Stimulated activated CD4-positive, alpha-beta T cell treated with anti-CD3 and anti-CD28 coated beads, Interleukin-4, amount 100 ng/mL, for 1 hour (primary cell): Measurements from ENCODE around the gene HILPDA.

Experiments used
- DNase-seq: peaks from one replicate; pipeline ENCODE4 v3.0.0-alpha.2; 2020

Gene HILPDA

GRCh38 chr7:128455543-128456254 lies at the start of gene HILPDA:
TSS of gene HILPDA (plus strand) at chr7:128455878. CDS start at chr7:128457269, 1,391 bp downstream.
- peak; percentile 95 for DNase-seq

DNA sequence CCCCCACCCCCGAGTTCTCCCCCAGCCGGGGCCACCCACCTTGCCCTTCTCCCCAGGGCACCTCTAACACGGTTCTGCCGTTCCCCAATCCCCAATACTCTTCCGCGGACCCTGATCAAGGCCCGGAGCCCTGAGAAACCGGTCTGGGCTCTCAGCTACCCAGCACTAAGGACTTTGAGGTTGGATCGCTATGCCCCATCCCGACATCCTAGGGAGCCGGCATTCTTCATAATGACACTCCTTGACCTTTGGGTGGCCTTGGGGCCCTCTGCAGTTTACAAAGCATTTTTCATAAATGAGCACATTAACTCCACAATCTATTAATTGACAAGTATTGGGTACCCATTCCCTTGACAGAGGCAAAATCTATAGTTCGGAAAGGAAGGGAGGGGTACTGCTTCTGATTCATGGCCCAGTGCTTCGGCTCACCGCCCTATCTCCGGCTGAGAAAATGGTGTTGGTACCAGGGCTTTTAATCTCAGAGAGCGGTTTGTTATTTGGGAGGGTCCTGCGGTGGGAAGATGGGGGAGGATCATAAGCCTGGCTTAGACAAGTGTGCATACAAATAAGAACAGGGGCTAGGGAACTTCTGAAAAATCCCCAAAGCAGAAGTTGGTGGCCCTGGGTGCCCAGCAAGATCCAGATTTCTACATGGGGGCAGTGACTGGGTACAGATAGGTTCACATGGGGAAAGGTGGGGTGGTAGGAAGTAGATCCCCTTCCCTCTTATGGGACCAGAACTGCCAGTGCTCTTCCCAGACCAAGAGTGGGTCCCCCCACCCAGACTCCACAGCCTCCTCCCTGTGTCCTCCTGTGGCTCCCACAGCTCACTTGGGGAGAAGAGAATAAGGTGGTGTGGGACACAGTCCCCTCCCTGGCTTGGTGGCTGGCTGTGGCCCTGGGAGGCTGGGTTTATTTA lies 49.1 kb upstream of the HILPDA start:
- DNase-seq: no peak

- no peak for DNase-seq
These were observed 48.5 kb upstream of the HILPDA start for GRCh38 chr7:128407233-128407589.

- no peak for DNase-seq
These were observed 47.6 kb upstream of the HILPDA start for GRCh38 chr7:128407751-128408708.

GRCh38 chr7:128408709-128409595 lies 46.7 kb upstream of the HILPDA start:
- DNase-seq: no peak

DNA sequence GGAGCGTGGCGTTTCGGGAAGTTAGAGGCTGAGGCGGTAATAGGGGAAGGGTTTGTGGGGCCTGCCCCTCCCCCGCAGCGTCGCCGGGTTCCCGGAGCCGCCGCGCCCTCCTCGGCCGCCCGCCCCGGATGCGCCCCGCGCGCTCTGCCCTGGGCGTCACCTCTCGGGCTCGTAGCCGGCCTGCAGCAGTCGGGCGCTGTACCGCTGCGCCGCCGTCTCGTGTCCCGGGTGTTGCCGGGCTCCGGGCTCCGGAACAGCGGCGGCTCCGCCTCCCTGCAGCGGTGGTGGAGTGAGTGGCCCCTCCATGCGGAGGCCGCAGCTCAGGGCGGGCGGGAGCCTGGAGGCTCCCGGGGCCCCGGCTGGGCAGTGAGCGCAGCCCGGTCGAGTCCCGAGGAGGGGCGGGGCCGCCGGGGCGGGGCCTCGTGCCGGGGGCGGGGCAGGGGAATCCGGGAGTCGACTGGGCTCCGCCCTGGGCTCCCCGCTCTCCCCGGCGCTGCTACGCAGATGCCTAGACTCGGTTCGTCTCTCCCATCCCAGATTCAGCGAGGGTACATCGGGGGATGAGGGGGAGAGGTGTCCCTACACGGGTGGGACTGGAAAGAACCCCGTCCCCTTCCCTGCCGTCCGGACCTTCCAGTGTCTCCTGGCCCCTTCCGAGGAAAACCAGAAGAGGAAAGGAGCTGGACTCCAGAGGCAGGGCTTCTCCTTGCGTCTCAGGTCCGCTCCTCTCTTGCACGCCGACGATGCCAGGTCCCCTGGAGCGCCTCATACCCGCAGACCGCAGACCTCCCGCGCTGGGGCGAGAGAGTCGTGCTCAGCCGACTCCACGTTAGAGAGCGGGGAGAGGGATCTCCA lies 45.9 kb upstream of the HILPDA start, which contains the start of gene IMPDH1:
Gene IMPDH1 (minus strand): TSS at position 387 of the 855 bp plus-strand sequence. CDS start 81 bp downstream, at position 306.
- DNase-seq: peak; percentile 87

GRCh38 chr7:128410451-128410753 lies 45.3 kb upstream of the HILPDA start:
- no peak for DNase-seq

DNA sequence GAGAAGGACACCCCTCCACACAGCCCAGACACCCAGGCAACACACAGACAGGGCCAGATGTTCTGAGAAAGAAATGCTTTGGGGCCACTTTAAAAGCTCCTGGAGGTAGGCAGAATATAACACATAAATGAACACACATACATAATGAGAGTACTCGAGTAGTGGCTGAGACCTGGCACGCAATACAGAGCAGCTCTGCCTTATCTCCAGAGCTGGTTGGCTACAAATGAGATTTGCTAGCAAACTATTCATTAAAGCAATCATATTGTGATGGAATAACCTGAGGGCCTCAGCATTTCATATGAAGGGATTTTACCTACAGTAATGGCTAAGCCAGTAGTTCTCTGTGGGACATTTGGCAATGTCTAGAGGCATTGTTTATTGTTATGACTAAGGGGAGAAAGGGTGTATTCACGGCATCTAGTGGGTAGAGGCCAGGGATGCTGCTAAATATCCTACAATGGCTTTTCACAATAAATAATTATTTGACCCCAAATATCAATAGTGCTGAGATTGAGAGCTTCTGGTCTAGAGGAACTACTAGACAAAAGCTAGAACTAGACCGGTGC lies 40.4 kb upstream of the HILPDA start:
- DNase-seq: no peak

- no peak for DNase-seq
These were observed 38.6 kb upstream of the HILPDA start for GRCh38 chr7:128417071-128417470.

DNA sequence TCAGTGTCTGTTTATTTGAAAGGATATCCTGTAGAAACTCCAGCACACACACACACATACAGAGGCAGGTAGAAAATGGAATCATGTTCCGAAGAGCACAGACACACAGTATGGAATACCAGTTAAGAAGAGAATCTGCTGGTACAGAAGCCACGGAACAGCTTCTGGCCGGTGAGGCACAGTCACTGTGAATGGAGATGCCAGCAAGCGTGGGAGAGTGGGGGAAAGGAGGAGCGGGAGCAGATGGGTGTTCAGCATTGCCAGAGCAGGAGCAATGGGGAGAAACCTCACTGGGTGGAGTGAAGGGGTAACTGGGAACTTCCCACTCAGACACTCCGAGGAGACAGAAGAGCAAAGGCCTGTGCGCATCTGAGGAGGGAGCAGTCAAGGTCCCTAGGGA lies 36.4 kb upstream of the HILPDA start:
- no peak for DNase-seq

DNA sequence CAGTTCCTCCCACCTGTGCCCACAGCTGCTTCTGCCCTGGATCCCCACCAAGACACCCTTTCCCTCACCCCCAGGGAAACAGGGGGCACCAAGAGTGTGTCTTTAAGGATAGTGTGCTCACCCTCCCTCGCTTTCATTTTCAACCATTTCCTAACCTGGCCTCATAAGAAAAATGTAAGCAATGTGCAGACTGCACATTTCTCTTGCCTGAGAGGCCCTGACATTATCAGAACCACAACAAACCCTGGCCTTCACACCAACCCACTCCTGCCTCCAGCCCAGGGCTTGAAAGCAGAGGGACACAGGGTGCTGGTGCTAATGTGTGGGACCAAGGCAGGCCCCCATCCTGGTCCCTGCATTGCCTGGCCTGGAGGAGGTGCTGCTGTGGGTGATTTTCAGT lies 34.9 kb upstream of the HILPDA start:
- DNase-seq: no peak

DNA sequence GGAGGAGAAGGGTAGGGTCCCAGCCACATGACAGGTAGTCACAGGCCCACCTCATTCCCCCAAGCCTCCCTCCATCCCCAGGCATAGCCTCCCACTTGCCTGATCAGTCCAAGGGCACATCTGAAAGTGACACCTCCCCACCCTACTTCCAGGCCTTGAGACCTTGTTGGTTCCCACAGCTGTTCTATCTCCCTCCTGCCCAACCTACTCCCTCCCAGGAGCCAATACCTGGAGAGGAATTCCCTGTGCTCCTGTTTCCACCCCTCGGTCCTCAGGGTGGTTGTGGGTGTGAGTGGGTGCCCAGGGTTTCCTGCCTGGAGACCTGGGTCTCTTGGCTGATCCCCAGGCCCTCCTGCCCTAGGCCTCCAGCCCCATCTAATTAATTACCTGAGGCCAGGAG lies 34.3 kb upstream of the HILPDA start:
- no peak for DNase-seq

- DNase-seq: no peak
These were observed 33.6 kb upstream of the HILPDA start for GRCh38 chr7:128422037-128422436.

DNA sequence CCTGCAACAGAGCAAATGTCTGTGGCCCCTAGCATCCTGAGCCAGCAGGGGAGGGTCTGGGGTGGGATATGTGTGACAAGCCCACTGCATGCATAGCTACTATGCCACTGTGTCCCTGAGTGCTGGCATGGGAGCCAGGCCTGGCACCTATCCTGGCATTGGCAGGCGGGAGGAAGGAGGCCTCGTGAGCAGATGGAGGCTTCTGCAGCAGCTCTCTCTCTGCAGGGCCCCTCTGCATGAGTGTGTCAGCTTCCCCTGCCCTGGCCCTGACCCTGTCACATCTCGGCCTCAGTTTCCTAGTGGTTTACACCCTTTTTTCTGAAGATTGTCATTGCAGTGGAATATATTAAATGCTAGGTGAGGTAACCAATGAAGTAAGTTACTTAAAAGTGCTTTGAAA lies 32.8 kb upstream of the HILPDA start:
- no peak for DNase-seq

DNA sequence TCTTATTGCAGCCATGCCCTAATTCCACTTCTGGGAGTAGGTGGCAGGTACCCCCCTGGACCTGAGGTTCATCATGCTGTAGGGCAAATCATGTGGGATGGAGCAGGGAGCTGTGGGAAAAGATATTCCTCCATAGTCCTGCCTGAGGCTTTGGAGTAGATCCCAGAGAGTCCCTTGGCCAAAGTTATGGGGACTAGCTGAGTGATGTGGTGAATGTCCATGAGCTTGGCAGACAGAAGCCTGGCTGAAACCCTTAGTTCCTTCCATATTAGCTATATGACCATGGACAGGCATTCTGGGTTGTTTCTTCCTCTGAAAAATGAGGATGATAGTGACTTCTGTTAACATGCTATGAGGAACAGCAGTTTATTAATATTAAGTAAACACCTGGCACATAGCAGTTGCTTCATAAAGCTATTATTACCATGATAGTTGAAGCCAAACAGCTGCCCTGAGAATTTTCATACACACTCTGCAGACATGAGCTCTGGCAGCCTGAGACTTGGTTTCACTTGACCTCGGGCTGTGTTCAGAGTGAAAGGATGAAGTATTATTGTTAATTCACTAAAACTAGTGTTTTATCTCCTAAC lies 30.9 kb upstream of the HILPDA start:
- DNase-seq: no peak

- peak; percentile 79 for DNase-seq
These were observed 29.8 kb upstream of the HILPDA start for GRCh38 chr7:128425850-128426249.

DNA sequence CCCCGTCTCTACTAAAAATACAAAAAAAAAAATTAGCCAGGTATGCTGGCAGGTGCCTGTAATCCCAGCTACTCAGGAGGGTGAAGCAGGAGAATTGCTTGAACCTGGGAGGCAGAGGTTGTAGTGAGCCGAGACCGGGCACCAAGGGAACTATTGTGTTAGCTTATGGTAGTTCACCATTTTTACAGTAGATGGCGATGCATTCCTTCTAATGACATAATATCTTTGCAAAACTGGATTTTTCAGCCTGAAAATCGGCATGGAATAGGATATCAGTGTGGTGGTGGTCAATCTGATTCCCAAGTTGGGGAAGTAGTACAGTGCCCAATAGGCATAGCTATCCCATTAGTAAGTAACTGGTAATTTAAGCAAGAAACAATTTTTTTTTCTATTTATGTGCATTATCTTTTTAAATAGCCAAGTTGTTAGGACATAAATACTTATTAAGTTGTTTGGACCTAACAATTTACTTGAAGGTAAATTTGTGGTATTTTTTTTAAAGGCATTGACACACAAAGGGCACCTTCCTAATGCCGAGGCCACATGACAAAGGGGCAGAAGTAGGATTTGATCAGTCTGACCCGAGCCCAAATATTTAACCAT lies 28.3 kb upstream of the HILPDA start:
- peak; percentile 23 for DNase-seq

DNA sequence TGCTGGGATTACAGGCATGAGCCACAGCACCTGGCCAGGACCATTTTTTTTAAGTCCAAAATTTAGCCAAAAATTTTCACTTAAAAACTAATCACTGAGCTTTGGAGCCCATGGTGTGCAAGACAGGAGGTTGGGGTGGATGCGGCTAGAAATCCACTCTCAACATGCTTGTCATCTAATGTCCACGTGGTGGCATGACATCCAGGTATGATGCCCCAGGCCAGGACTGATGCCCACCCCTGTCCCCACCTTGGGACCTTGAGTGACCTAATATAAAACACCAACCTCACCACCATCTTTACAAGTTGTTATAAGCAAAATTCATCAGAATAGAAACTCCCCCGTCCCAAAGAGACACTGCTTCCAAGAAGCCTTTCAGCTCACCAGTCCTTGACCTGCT lies 25.5 kb upstream of the HILPDA start:
- no peak for DNase-seq

- DNase-seq: no peak
These were observed 24.5 kb upstream of the HILPDA start for GRCh38 chr7:128431221-128431620.

DNA sequence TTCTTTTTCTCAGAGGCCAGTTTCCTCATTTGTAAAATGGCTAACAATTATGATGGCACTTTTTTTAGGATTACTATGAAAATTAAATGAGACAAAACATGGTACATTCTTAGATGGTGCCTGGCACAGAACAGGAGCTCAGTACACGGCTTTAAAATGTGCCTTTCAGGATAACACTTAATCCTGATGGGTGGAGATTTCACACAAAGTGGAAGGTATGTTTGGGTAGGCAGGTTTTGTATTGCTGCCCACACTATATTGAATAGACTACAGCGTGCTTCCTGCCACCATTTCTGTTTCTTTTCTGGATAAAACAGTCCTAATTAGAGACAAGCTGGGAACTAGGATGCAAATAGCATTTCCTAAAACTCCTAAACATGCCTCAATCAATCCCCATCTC lies 23.9 kb upstream of the HILPDA start:
- DNase-seq: no peak
